H4 (cell line): ENCODE data around the gene DCLK1. TPM values are rescaled to one million over a fixed set of nuclear protein-coding genes. Genes with fewer than 3 reads are reported as not detected.

Experiments
- DNase-seq: peaks from one replicate; pipeline ENCODE4 v3.0.0-alpha.2; 2015; ENCODE audit warnings: low spot score
- total RNA-seq: library from RNA; depleted of rRNA; stranded (reverse); fragments of >200 nt; shearing (Covaris generic); gene quantifications from 2 replicates; pipeline ENCODE4 v1.2.3, GENCODE V29; 2014

DCLK1 gene
- total RNA-seq, 1 experiment from 2014 or later = 2.9 TPM

GRCh38 chr13:35865341-35866240 lies 265.6 kb downstream of the DCLK1 start:
- no peak for DNase-seq

GRCh38 chr13:35860661-35861060 lies 270.5 kb downstream of the DCLK1 start:
- DNase-seq = no peak

GRCh38 chr13:35859981-35860380 lies 271.2 kb downstream of the DCLK1 start:
- DNase-seq = no peak

- no peak for DNase-seq
Measured at GRCh38 chr13:35858665-35859064, 272.5 kb downstream of the DCLK1 start.

GRCh38 chr13:35857769-35858168 lies 273.4 kb downstream of the DCLK1 start:
- DNase-seq = no peak

GRCh38 chr13:35856721-35857364 lies 274.3 kb downstream of the DCLK1 start:
- no peak for DNase-seq

- DNase-seq = no peak
Measured at GRCh38 chr13:35856084-35856483, 275.1 kb downstream of the DCLK1 start.

- no peak for DNase-seq
Measured at GRCh38 chr13:35855531-35856019, 275.6 kb downstream of the DCLK1 start.

GRCh38 chr13:35854286-35854685 lies 276.9 kb downstream of the DCLK1 start:
- no peak for DNase-seq

GRCh38 chr13:35851881-35852280 lies 279.3 kb downstream of the DCLK1 start:
- DNase-seq = no peak

- DNase-seq = no peak
Measured at GRCh38 chr13:35851356-35851755, 279.8 kb downstream of the DCLK1 start.

GRCh38 chr13:35850569-35850968 lies 280.6 kb downstream of the DCLK1 start:
- no peak for DNase-seq

GRCh38 chr13:35849256-35849644 lies 281.9 kb downstream of the DCLK1 start:
- DNase-seq = no peak

- no peak for DNase-seq
Measured at GRCh38 chr13:35848336-35849255, 282.6 kb downstream of the DCLK1 start.

GRCh38 chr13:35843272-35843671 lies 287.9 kb downstream of the DCLK1 start:
- DNase-seq = no peak

- no peak for DNase-seq
Measured at GRCh38 chr13:35841060-35841521, 290.1 kb downstream of the DCLK1 start.

GRCh38 chr13:35839806-35840205 lies 291.4 kb downstream of the DCLK1 start:
- DNase-seq = no peak

- no peak for DNase-seq
Measured at GRCh38 chr13:35838356-35838755, 292.8 kb downstream of the DCLK1 start.

- no peak for DNase-seq
Measured at GRCh38 chr13:35836446-35836845, 294.7 kb downstream of the DCLK1 start.

GRCh38 chr13:35835989-35836388 lies 295.2 kb downstream of the DCLK1 start:
- no peak for DNase-seq

- no peak for DNase-seq
Measured at GRCh38 chr13:35833608-35834275, 297.4 kb downstream of the DCLK1 start.
